NB4 (cell line): Measurements from ENCODE around the gene MAP3K13.

Experiments used
- CTCF ChIP-seq: IDR thresholded peaks from one replicate; pipeline ENCODE4 v1.5.1; 2012; ENCODE audit warnings: low read depth, low read length
- MAX ChIP-seq: IDR thresholded peaks from 2 replicates; pipeline ENCODE4 v1.6.1; 2011; ENCODE audit warnings: low read depth, low read length

- TF ChIP-seq CTCF (no peak), MAX (no peak)
Measured at GRCh38 chr3:185526349-185526951, 163.5 kb downstream of the MAP3K13 start.
